ENCODE data around the gene CYLD. TPM values are rescaled to one million over a fixed set of nuclear protein-coding genes. Genes with fewer than 3 reads are reported as not detected.

Gene CYLD
- total and polyA plus RNA-seq, 8 donors = 7.0 to 82.1 (median 13.5) TPM

DNA sequence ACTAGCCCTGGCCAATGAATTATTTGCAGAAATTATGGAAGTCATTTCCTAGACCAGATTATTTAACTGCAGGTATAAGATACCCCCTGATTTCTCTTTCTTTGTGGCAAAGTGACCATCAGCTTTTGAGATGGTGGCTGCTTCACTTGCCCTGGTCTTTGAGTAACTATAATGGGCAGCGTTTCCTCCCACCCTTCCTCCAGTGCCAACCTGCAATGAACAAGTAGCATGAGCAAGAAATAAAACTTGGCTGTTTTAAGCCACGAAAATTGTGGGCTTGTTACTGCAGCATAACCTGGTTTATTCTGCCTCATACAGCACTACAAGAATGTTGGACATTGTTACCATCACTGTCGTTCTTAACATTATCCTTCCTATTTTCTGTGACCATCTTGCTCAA lies 105.3 kb downstream of the CYLD start:
- intact Hi-C loops (cut with DNase I; ENCODE audit: low total_unique reads) = no loop called here
- Histone ChIP-seq H3K36me3 (no peaks in the 10 kb centered on the region), H3K4me1 (no peaks in the 10 kb centered on the region), H3K4me3 (no peak overlapping the region), H3K27ac (no peak overlapping the region), H3K27me3 (peaks cover 0 to 8% (median 5%) of the 10 kb centered on the region in 3 donors), H3K9me3 (no peaks in the 10 kb centered on the region)
- no peak for DNase-seq
- WGBS, 5 donors = 65 to 79% (median 75%) methylated on average over 3 of the region's 3 CpGs
- no peak for TF ChIP-seq POLR2AphosphoS5 (IDR thresholded peaks at IDR 0.05)

DNA sequence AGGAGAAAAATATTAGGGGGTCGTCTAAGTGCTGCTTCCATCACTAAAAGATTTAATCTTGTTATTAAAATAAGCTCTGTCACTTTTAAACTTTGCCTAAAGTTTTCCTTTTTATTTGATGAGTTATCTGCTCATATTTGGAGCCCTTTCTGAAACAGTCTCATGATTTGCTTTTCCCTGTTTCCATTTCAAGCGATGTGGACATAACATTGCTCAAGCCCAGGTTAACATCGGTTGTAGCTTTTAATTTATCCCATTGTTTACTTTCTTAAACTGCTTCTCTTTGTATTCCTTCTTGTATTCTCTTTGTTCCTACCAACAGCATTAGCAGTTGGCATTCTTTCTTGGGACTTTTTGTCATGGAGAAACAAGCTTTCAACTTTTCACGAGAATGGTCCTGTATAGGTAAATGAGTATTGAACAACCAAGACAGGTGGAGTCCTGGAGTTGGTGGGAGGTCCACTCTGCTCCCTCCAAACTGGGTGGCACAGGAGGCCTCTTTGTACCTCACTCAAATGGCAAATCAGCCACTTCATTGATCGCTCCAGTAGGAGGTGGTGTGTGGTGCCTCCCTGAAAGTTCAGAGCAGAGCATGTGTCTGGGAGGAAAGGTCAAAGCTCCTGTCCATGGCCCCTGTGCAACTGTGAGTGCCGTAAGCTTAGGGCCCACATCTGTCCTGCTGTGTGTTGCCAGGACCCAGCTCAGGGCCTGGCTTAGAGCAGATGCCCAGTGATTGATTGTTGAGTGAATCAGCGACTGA lies 107.0 kb downstream of the CYLD start:
- TF ChIP-seq POLR2AphosphoS5 (IDR thresholded peaks at IDR 0.05) (no peak), POLR2A (IDR thresholded peaks at IDR 0.05) (no peak), EP300 (IDR thresholded peaks at IDR 0.05) (no peak)
- TF ChIP-seq, protein P1, sequence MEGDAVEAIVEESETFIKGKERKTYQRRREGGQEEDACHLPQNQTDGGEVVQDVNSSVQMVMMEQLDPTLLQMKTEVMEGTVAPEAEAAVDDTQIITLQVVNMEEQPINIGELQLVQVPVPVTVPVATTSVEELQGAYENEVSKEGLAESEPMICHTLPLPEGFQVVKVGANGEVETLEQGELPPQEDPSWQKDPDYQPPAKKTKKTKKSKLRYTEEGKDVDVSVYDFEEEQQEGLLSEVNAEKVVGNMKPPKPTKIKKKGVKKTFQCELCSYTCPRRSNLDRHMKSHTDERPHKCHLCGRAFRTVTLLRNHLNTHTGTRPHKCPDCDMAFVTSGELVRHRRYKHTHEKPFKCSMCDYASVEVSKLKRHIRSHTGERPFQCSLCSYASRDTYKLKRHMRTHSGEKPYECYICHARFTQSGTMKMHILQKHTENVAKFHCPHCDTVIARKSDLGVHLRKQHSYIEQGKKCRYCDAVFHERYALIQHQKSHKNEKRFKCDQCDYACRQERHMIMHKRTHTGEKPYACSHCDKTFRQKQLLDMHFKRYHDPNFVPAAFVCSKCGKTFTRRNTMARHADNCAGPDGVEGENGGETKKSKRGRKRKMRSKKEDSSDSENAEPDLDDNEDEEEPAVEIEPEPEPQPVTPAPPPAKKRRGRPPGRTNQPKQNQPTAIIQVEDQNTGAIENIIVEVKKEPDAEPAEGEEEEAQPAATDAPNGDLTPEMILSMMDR (IDR thresholded peaks at IDR 0.05) = no peak
- no peaks in the 10 kb centered on the region for H3K4me1 ChIP-seq
- 58 to 71% (median 65%) methylated on average over 7 of the region's 7 CpGs for WGBS, 5 donors

More for the DNA sequence above, 107.0 kb downstream of the CYLD start:
- no peak overlapping the region for H3K27ac ChIP-seq
- H3K27me3 ChIP-seq = peaks cover 0 to 5% (median 0%) of the 10 kb centered on the region in 3 donors
- H3K9me3 ChIP-seq = no peaks in the 10 kb centered on the region
- intact Hi-C loops (cut with DNase I; ENCODE audit: low total_unique reads) = no loop called here
- no peak overlapping the region for H3K4me3 ChIP-seq
- DNase-seq = no peak
- no peaks in the 10 kb centered on the region for H3K36me3 ChIP-seq

Small RNAs within 50 kb of the gene (small RNA-seq; reads per million reads assigned to genes)
- gene MIR3181 = 0 to 0.20 (median 0) reads per million in 4 donors

Other genes starting within 250 kb of the CYLD start
- gene NKD1, start 193.7 kb upstream of the CYLD start, total RNA-seq = 100 to 1,000 TPM in 1 of 5 donors, 1 to 10 TPM in 4; 1.2 to 284 (median 6.4) TPM
- 1 to 10 TPM in 2 of 3 donors, under 1 TPM in 1; 0.44 to 2.0 (median 1.5) TPM for gene NKD1, start 193.7 kb upstream of the CYLD start, polyA plus RNA-seq
- 1 to 10 TPM in 2 of 5 donors, under 1 TPM in 2, not detected in 1; 0.29 to 7.4 (median 1.0) TPM for gene SNX20, start 60.8 kb upstream of the CYLD start, total RNA-seq
- gene SNX20, start 60.8 kb upstream of the CYLD start, polyA plus RNA-seq = 1 to 10 TPM; 1.0 to 1.4 (median 1.1) TPM
- gene NOD2, start 48.5 kb upstream of the CYLD start, total RNA-seq = 1 to 10 TPM in 4 of 5 donors, not detected in 1; 1.8 to 6.2 (median 3.5) TPM
- gene NOD2, start 48.5 kb upstream of the CYLD start, polyA plus RNA-seq = 1 to 10 TPM in 1 of 3 donors, under 1 TPM in 2; 0.56 to 3.7 (median 0.61) TPM